HG03575 (cell line): ENCODE results near the gene C17orf114.

Experiments used
- ATAC-seq: cut with Tn5 transposase; IDR thresholded peaks from one replicate; pipeline ENCODE4 v1.9.1; 2021; ENCODE audit not compliant: unreplicated experiment, insufficient number of reproducible peaks, low FRiP score; ENCODE audit errors: extremely low read depth

Gene C17orf114

DNA sequence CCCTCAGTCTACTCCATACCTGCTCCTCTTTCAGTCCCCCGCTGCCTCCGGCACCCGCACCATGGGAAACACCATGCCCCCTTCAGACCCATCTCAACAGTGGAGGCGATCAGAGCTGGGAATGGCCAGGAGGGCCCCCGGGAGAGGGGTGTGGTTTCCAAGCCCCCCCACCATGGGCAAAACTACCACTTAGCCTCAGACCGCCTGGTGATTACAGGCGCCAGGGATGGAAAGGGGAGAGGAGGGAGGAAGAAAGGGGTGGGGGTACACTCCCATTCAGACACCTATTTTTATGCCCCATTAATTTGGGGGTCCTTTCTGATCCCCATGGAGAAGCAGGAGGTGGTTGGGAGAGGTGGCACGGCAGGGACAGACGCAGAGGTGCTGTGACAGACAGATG lies at the start of gene C17orf114:
Gene C17orf114, minus strand, starts transcription at position 101 of the 400 bp plus-strand sequence.
- no peak for ATAC-seq

DNA sequence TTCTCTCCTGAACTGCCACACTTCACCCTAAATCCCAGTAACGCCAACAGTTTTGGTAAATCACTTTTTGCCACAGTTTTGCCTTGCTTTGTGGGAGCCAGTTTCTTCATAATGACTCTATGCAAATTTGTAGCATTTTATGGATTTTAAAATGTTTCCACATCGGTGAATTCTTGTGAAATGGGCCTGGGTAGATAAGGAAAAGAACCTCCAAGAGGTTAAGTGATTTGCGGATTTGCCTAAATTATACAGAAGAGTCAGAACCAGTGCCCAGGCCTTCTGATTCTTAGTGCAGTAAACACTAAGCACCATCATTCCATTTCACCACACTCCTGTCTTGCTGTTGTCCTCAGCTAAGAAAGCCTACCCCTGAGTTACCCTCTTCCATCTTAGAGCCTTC lies 49.0 kb upstream of the C17orf114 start:
- ATAC-seq = no peak

DNA sequence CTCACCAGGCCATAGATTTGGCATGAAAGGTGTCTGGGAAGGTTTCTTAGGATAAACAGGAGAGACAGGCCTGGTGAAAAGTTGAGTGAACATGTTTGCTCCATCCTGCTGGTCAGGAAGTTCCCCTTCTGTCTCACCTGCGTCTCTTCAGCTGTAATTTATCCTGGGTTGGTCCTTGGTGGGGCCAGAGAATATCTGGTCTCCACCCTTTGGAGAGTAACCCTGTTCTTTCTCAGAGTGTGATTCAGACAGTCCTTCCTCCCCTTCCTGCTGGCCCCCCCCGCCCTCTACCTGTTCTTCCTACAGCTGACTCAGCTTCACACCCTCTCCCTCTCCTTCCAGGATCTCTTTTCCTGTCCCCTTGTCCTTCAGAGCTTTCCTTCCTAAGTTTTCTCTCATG lies 48.1 kb upstream of the C17orf114 start:
- no peak for ATAC-seq

DNA sequence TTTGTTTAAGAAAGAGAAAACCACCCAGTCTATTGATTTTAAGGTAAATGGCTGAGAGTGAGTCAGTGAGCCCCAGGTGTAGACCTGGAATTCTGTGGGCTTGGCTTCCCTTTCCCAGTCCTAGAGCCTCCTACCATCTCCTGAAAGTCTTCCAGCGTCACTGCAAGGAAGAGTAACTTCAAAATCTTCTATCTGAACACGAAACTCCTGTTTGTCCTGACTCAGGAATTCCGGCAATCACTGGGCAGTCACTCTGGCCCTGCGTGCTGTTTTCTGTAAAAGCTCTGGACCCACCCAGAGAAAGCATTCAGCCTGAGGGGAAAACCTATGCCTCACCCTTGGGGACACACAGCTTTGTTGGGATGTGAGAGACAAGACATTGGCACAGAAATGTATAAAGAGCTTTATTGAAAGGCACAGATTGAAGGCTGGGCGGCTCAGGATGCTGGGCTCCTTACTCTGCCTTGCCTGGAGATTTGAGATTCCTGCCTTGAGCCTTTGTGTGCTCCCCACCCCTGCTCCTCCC lies 46.9 kb upstream of the C17orf114 start:
- no peak for ATAC-seq

DNA sequence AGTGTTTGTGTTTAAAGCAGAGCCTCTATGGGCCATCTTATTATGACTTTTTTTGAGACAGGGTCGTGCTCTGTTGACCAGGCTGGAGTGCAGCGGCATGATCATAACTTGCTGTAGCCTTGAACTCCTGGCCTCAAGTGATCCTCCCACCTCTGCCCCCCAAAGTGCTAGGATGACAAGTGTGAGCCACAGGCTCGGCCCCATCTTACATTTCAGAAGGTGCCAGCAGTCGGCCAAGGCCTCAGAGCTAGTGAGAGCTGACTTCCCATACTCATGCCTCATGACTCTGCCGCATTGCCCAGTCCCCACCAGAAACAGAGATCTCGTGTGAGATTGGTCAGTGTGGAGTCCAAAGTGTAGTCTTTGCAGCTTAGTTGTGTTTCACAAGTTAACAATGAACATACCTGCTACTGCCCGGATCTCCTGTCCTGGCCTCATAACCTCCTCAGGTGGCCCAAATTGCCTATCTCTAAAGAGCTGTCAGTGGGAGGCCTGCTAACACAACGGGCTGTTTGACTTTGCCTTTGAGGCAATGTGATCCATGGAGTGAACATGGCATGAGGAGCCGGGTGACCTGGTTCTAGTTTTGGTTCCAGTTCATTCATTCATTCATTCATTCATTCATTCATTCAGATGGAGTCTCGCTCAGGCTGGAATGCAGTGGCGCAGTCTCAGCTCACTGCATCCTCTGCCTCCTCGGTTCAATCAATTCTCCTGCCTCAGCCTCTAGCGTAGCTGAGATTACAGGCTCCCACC lies 44.7 kb upstream of the C17orf114 start:
- no peak for ATAC-seq

DNA sequence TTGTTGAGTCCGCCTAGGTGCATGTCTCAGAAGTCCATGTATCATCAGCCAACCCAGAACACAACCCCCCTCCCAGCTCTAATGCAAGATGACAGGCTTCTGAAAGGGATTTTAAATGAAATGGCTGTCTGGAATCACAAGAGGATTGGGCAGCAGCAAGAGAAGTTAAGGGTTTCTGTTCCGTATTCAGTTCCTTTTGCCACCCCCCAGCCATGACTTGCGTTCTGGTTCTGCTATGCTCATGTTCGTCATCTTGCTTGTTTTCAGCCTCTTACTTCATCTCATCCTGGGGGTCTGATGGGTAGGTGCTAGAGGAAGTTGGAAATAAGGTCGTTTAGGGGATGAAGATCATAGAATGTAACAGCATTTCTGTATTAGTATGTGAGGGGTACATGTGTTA lies 43.0 kb upstream of the C17orf114 start:
- ATAC-seq = no peak

DNA sequence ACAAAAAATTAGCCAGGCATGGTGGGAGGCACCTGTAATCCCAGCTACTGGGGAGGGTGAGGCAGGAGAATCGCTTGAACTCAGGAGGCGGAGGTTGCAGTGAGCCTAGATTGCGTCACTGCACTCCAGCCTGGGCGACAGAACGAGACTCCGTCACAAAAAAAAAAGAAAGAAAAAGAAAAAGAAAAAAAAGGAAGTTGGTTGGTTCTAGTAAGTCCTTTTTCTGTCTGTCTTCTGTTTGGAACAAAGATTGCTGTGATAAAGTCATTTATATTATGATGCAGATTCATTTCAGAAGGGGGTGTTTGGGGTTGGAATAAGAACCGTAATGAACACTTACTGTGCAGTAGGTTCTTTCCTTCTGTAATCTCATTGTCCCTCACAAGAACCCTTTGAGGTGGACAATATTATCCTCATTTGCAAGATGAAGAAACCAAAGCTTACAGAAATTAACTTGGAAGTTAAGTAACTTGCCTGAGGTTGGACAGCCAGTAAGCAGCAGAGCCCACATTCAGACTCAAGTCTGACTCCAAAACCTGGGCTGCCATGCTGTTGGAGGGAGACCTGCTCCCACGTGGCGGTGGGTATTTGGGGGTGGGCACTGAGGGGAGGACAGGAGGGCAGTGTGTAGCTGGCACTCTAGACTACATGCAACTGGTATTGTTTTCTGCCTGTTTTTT lies 41.3 kb upstream of the C17orf114 start:
- ATAC-seq = no peak

DNA sequence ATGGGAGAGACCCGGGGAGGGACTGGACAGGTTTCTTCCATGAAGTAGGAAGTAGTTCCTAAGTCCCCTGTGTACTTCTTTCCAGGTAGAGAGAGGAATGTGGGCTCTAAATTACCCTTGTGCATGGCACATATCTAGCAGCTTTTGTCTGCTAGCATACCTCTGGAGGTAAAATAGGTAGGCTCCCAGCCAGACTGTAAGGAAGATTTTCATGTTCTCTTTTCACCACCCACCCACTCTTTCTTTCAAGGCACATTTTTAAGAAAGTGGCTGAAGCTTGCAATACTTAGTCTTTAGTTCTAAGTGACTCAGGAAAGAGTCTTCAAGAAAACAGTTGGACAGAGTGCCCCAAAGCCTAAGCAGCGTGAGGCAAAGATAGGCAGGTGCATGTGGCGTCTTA lies 40.2 kb upstream of the C17orf114 start:
- ATAC-seq = no peak

DNA sequence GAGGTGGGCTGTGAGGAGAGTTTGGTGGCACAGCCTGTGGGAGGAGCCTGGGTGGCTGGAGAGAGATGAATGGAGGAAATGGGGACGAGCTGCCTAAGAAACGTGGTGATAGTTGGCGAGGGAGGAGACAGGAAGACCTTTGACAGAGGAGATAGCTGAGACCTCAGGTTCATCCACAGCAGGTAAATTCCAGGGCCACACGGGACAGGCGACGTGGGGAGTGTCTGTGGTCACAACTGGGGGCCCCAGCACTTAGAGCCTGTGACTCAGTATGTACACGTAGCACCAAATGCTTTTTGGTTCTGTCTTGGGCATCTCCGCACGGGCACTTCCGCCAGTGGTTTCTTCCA lies 38.7 kb upstream of the C17orf114 start:
- ATAC-seq = no peak

DNA sequence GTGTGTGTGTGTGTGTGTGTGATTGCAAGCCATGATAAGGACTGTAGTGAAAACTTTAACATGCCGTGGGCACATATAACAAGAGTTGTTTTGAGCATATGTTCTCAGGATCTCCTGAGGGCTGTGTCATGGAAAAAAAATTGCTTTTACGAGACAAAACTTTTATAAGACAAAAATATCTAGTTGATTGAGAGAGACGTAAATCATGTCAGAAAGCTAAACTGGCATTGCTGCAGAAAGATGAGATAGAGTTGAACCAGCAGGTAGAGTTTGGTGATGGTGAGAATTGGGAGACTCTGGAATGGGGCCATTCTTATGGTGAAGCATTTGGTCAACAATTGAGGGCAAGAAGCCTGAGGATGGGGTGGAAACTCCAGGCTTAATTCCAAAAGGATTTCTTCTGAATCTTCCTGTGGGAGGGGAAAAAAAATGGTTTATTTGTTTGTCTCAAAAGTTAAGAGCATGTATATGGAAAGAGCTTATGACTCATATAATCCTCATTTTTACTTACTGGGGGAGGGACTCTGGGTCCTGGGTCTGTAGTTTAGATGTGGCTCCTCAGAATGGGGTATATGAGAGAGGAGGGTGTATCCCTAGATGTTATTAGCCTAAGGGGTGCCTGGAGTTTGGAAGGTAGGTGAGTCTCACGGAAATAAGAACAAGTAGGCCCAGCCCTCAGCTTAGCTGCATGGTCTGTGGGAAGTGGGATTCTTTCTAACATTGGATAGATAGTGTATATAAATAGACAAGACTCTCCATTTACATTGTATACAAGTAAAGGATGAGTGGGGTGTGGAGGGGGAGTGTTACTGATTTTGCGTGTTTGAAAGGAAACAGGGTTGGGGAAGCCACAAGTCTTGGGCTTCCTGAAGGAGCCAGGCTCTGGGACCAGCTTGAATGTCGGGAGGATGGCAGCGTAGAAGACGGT lies 38.1 kb upstream of the C17orf114 start:
- no peak for ATAC-seq

DNA sequence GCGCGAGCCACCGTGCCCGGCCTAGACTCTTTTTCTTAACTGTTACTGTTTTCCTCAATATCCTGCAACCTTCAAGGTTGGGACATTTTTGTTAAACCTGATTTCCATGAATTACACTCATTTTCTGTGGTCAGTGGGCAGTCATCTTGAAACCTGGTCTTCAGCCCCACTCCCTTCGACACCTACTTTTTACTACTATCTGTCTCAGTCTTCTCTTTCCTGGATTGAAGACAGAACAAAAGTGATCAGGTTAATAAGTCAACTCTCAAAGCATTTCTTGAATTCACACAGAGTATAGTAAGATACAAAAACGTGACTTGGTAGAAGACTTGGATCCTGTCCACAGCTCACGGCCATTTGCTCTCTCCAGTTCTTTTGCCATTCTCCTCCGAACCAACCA lies 37.1 kb upstream of the C17orf114 start:
- no peak for ATAC-seq

DNA sequence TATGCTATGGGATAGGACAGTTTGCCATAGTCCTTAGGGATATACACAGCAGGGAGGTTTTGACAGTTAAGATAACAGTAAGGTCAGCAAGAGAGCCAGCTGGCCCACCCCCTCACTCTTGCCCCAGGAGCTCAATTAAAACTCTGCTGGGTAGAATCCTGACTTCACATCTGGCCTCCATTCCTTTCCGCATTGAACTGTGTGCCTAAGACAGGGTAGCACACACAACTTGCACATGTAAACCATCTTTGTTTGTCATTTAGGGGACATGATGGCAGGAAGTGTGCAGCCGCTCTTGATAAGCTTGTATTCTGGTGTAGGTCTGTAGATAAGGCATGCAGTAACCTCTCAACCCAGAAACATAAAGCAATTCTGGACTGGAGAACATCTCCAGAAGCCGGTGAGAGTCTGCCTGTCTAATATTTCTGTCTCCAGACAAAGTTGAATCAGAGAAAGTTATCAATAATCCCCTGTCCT lies 36.2 kb upstream of the C17orf114 start:
- no peak for ATAC-seq

DNA sequence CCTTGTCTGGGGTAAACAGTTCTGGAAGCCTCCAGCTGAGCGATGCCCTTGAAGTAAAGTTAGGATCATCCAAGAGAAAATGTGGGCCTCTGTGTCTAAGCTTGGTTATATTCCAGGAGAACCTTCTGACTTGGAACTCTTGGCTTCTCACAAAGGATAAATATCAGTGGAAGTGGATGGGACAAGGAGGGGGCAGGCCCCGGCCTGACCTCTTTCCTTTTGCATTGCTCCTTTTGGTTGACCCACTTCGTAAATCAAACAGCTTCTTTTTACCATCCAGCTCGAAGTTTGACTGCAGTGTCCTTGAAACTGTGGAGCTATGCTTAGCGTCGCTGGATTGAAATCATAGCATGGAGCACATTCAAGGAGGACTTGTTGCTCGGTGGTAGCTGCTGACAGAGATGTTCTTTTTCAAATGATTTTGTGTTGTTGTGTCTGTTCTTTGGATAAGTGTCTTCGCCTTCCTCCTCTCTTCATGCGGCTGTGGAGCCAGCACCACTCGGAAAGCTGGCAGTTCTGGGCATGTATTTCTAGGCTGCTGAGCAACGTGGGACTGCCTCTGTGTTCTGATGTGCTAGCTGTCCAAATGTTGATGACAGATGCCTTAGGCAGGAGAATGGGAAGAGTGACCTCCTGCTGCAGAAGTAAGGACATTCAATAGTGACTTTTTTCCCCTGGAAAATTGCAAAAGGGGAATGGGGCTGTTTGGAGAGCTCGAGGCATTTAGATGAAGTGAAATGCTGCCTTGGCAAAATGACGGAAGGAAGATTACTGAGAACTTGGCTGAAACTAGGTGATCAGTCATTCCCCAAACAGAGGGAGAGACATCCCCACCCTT lies 35.6 kb upstream of the C17orf114 start:
- no peak for ATAC-seq

DNA sequence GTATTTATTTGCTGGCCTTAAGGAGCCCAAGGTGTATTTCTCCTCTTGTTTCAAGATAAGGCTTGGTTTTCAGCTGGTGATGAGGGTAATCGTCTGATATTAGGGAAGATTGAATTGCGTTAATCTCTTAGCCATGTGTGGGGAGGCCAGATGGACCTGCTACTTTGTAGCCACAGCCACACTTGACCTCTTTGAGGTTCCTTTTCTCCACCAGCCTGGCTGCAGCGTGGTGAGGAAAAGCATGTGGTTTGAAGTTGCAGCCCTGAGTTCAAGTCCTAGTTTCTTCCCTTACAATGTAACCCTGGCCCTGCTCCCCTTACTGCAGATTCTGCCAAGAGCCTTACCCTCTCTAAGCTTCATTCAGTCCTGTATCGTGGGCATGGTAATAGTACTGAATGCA lies 34.1 kb upstream of the C17orf114 start:
- no peak for ATAC-seq

DNA sequence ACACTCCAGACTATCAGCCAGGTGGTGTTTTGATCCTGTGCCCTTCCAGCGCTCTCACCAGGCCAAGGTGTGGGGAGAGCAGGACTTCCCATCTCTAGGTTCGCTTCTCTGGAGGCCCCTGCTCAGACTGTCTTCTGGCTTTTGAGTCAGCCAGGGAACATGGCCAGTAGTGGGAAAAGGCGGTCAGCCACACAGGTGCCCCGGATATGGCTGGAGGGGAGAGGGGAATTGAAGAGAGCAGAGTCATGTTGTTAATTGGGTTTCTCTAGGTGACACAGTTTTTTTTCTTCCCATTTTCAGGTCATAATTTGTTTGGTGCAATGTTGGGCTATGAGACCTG lies 32.5 kb upstream of the C17orf114 start:
- no peak for ATAC-seq

DNA sequence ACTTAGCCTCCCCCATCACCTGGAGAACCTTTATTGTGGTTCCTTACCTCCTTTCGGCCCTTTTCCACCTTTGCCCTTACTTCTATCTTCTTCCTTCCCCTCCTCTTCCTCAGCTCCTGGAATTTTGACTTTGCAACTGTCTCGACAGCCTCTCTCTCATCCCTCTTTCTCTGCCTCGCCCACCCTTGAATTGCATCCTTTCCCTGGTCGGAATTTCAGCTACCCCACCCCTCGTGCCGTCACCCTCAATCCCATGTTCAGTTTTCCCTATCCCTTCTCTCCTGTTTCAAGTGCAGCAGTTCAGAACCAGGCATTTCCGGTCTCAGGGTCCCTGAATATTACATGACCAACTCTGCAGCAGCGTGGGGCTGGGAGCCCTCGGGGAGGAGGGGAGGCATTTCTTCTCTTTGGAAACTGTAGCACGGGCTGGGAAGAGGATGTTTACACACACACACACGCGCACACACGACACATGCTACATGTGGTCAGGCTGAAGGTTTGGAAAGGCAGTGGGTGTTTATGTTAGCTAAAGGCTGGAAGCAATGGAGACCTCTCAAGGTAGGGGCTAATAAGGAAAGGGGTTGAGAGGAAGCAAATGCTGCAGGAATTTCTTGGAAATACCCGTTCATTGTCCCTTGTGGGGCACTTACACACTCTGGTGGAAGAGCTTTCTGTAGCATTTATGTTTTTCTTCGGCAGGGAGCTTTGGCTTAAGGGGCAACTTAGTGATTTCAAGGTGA lies 32.0 kb upstream of the C17orf114 start:
- ATAC-seq = no peak

DNA sequence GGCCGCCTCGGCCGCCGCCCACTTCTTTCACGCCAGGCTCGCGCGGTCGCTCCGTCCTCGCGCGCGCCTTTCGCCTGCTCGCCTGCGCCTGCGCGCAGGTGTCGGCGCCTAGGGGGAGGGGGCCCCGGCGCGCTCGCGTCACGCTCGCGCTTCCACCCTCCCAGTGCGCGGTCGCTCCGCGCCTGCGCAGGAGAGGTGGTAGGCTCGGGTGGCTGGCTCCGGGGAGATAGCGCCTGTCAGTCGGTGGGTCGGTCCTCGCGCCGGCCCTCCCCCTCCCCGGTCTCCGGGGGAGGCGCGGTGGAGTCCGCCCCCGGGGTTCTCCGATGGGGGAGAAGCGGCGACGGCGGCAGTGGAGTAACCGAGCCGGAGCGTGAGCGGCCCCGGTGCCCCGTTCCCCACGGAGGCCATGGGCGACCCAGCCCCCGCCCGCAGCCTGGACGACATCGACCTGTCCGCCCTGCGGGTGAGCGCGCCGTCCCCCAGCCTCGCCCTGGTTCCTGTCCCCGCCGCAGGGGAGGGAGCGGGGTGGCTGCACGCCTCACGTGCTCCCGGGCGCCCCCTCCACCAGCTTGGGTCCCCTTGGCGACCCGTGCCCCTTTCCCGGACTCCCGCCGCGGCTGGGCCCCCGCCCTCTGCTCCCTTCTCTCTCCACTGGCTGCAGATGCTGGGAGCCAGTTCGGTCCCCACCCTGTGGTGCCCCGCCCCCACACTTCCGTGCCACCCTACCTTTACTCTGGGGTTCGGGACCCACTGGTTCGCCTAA lies 31.2 kb upstream of the C17orf114 start, which contains the start of gene MINK1:
Gene MINK1, plus strand, starts transcription at position 163 of the 763 bp plus-strand sequence. Its CDS starts 244 bp downstream, at position 407.
- ATAC-seq = no peak
